ENCODE measurements around the gene TNPO3. TPM values are rescaled to one million over a fixed set of nuclear protein-coding genes. Genes with fewer than 3 reads are reported as not detected.

The TNPO3 gene
- total RNA-seq, 1 donor from 2014 or later = 45.9 TPM

Small RNA genes within 50 kb of the gene (small RNA-seq; reads per million reads assigned to genes)
- gene RN7SL306P = not detected

Other genes with a start within 250 kb of the TNPO3 start
- gene FLNC, start 224.7 kb downstream of the TNPO3 start, total RNA-seq = 611 TPM
- 66.3 TPM for gene ATP6V1F, start 192.3 kb downstream of the TNPO3 start, total RNA-seq
- gene KCP, start 144.4 kb downstream of the TNPO3 start, total RNA-seq = under 0.01 TPM
- 2.6 TPM for gene IRF5, start 117.2 kb downstream of the TNPO3 start, total RNA-seq
- 29.7 TPM for gene TSPAN33, start 89.6 kb upstream of the TNPO3 start, total RNA-seq
- gene SMO, start 133.5 kb upstream of the TNPO3 start, total RNA-seq = 28.7 TPM
- 12.0 TPM for gene AHCYL2, start 169.9 kb upstream of the TNPO3 start, total RNA-seq

Measured in skeletal muscle tissue (tissue), 2 donors.